Stimulated activated CD4-positive, alpha-beta T cell treated with anti-CD3 and anti-CD28 coated beads, Interleukin-12 subunit alpha, Interleukin-12 subunit beta, amount 100 ng/mL, for 4 hours (primary cell): Measurements from ENCODE around the gene TSPAN17.

Experiments used
- DNase-seq: peaks from one replicate; pipeline ENCODE4 v3.0.0-alpha.2; 2020

The TSPAN17 gene

GRCh38 chr5:176661676-176662075 is 14.4 kb downstream of the TSPAN17 start:
- DNase-seq = no peak

GRCh38 chr5:176662371-176663333 is 15.4 kb downstream of the TSPAN17 start:
- DNase-seq = no peak

GRCh38 chr5:176663566-176663965 is 16.3 kb downstream of the TSPAN17 start:
- no peak for DNase-seq

DNA sequence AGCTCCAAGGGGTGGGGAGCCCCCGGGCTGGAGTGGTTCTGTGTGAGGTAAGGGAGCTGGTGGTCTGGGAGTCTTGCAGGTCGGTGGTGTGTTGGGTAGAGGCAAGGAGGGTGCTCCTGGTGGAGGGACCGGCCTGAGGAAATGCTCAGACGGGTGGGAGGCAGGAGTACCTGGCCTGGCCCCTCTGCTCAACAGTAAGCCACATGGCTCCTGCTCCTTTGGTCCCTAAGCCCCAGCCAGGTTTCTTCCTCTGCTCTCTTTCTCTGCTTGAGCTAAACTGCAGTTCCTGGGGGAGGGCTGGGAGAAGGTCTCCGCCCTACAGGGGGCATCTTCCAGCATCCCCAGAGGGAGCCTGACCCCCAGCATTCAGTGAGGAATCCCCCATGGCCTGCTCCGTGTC is 17.2 kb downstream of the TSPAN17 start:
- no peak for DNase-seq

- no peak for DNase-seq
These were observed 17.6 kb downstream of the TSPAN17 start for GRCh38 chr5:176664886-176665285.

DNA sequence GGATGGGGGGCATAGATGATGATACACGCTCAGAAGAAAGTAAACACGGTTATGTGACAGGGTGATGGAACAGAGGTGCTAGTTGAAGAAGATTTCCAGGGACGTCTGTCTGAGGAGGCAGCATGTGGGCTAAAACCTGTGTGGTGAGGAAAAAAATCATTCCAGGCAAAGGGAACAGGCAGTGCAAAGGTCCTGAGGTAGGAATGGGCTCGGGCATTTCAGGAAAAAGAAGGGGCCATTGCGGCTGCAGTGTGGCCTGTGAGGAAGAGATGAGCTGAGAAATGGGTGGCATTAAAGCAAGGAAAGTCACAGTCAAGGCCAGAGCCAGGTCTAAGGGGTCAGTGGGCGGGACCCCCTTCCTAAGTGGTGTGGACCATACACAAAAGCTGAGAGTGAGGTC is 18.2 kb downstream of the TSPAN17 start:
- no peak for DNase-seq

GRCh38 chr5:176667637-176668036 is 20.4 kb downstream of the TSPAN17 start:
- no peak for DNase-seq

DNA sequence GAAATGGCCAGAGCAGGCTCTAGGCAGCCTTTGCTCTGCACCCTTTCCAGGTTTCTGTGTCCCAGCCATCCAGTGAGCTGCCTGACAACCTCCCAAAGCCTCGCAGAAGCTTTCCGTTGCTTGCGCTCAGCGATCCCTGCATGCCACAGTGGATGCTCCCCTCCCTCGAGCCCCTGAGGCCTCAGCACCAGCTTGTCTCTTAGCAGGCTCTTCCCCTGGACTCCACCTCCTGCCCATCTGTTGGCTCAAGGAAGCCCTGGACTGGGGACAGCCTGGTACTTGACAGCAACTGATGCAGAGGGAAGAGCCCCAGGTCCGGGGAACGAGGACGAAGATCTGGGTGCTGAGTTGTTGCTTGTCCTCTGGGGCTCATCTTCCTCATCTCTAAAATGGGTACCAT is 23.2 kb downstream of the TSPAN17 start:
- DNase-seq = no peak

- no peak for DNase-seq
These were observed 24.1 kb downstream of the TSPAN17 start for GRCh38 chr5:176671399-176671798.

- DNase-seq = no peak
These were observed 24.8 kb downstream of the TSPAN17 start for GRCh38 chr5:176671890-176672747.

DNA sequence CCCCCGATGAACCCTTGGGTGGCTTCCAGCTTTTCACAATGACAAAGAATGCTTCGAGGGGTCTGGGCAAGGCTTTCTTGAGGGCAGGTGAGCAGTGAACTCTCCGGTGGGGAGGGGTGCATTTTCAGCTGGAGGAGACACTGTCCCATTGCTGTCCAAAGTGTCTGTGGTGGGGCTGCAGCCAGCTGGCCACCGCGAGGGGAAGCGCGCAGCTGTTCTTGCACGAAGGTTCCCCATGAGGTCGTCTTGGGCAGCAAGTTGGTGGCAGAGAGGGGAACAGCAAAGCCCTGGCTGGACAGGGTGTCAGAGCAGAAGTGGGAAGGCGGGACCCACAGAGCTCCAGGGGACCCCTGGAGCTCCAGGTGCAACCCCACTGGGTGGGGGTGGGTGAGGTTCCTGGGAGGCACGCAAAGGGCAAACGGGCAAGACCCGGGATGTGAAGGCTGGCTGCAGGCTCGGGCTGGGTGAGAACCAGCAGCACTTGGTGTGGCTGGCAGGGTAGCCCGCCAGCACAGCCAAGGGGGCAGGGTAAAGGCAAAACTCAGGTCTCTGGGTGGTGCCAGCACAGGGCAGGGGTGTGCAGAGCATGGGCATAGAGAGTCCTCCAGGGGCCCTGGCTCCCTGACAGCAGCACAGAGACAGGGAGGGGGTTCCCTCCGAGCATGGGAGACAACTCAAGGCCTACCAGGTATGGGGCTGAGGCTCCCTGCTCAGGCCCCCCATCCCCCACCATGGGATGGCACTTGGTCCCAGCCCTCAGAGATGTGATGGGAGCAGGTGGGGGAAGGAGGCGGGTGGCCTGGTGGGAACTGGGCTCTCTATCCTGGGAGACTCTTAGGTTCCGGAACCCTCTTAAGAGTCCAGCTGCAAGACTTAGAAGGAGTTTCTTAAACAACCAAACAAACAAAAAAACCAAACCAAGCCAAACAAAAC is 26.6 kb downstream of the TSPAN17 start:
- no peak for DNase-seq

DNA sequence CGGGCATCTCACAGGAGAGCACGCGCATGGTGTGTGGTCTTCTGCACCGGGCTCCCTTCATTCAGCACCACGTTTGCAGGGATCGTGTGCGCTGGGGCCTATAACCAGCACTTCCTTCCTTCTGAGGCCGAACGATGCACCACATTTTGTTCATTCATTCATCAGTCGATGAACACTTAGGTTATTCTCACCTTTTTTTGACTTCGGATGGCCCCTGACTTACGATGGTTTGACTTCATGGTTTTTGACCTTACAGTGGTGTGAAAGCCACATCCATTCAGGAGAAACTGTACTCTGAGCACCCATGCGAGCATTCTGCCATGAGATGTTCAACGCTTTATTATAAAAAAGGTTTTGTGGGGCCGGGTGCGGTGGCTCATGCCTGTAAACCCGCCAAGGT is 27.5 kb downstream of the TSPAN17 start:
- no peak for DNase-seq

GRCh38 chr5:176675676-176676360 is 28.5 kb downstream of the TSPAN17 start:
- DNase-seq = no peak

- DNase-seq = no peak
These were observed 29.1 kb downstream of the TSPAN17 start for GRCh38 chr5:176676361-176676824.

DNA sequence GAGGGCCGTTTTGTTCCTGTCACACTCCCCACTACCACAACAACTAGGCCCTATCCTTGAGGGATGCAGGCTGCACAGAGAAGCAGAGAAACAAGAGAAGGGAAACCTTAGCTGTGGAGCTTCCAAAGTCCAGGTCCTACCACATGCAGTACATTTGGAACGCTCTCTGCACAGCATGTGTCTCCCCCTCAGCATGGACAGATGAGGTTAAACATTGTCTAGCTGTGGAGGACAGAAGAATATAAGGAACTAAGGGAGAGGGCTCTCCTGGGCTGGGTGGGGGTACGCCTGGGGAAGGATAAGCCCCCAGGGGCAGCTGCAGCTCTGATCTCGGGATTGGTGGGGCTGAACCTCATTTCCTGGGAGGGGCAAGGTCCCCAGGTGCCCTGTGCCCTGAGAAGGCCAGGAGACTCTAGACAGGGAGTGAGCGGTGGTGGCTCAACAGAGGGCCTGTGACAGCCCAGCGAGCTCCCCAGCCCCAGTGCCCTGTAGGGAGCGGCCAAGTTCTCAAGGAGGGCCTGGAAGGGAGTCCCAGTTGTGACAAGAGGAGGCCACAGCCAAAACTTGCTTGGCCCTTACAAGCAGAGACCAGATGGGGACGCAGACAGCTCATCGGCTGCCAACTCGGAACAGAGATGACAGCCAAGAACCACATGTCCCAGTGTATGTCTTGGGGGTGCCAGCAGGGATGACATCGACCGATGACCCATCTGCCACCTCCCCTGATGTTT is 30.1 kb downstream of the TSPAN17 start:
- DNase-seq = no peak

DNA sequence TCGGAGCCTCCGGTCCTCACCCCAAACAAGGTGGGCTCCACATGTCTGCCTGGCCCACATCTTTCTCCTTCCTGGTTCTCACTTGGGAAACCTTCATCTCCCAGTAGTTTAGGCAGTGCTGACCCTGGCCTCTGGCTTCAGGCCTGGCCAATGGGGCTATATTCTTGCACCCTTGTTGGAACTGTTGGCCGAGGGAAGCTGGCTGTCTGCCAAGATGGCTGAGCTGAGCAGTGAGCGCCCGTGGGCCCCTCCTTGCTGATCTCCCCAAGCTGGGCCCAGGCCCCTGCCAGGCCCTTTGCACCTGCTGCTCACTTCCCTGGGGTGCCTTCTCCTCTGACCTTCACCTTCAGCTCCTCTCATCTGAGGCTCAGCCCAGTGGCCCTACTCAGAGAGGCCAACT is 31.3 kb downstream of the TSPAN17 start:
- no peak for DNase-seq

DNA sequence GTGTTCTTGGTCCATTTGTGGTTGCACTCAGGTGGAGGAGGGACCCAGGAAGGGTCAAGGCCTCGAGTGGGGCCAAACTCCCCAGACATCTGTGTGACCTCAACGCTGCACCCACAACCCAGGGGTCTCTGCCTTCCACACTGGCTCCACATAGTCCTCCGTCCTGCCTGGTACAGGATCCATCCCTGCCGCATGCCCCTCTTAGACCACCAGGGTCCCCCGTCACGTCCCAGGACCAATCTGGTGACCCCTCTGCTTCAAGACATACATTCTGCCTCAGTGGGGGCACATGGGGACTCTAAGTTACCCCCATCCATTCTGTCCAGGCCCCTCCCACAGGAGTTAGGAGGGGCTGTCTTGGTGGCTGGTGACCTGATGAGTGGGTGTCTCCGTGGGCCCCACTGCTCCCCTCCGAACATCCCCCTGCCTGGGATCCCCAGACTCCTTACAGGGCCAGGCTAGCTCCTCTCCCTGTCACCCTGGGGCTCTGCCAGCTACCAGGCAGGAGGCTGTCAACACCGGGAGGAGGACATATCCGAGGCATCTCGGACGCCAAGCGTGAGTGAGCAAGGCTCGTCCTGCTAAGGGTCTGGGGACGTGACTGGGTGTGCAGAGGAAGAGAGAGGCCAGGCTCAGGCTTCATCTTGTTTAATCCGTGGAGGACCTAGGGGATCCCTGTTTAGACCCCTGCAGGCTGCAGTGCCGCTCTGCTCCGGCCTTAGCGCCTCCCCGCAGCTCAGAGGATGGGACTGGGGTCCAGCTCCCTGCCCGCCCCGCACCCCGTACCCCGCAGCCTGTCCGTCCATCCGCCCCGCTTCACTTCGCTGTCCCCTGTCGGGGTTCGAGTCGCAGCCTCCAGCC is 32.3 kb downstream of the TSPAN17 start:
- no peak for DNase-seq

DNA sequence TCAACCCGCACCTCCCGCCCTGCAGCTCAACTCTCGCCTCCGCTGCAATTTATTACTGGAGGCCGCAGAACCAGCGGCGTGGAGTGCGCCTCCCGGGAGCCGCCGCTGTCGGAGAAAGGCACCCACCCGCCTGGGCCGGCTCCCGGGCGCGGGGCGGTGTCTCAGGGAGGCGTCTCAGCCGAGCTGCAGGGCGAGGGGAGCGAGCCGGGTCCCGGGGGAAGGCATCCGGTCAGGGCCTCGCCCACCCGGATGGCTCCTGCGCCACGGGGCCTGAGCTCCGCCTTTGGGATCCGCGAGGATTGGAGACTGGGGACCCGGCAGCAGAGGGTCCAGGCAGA is 32.9 kb downstream of the TSPAN17 start:
- DNase-seq = no peak

DNA sequence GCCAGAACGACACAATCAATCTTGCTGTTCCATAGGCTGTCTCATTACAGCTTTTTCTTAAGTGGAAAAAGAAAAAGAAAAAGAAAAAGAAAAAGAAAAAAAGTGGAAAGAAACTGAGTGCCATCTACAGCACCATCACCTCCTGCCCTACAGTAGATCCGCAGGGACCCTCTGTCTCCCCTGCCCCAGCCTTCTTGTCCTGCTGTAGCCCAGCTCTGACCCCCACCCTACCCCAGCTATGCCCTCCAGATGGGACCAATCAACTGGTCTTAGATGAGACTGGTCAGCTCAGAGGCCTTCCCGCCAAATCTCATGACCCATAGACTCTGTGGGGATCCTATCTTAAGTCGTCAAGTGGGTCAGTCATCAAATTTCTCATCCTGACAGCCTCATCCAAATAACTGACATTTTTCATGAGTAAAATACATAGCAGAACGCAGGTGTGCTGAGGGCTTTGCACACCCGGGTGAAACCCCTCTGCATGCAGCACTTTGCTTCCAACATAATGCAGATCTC is 34.8 kb downstream of the TSPAN17 start:
- DNase-seq = no peak

DNA sequence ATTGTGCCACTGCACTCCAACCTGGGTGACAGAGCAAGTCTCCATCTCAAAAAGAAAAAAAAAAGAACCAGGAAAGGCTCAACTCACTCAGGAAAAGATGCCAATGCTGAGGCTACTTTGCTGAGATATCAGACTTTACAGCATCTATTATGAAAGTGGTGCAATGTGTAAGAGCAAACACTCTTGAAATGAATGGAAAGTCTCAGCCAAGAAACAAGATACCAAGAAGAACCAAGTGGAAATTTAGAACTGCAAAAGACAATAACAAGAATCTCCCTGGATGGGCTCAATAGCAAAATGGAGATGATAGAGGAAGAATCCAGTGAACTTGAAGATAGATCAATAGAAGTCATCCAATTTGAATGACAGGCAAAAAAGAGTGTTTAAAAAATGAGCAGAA is 37.7 kb downstream of the TSPAN17 start:
- no peak for DNase-seq
